ENCODE measurements around the gene COL2A1.

DNA sequence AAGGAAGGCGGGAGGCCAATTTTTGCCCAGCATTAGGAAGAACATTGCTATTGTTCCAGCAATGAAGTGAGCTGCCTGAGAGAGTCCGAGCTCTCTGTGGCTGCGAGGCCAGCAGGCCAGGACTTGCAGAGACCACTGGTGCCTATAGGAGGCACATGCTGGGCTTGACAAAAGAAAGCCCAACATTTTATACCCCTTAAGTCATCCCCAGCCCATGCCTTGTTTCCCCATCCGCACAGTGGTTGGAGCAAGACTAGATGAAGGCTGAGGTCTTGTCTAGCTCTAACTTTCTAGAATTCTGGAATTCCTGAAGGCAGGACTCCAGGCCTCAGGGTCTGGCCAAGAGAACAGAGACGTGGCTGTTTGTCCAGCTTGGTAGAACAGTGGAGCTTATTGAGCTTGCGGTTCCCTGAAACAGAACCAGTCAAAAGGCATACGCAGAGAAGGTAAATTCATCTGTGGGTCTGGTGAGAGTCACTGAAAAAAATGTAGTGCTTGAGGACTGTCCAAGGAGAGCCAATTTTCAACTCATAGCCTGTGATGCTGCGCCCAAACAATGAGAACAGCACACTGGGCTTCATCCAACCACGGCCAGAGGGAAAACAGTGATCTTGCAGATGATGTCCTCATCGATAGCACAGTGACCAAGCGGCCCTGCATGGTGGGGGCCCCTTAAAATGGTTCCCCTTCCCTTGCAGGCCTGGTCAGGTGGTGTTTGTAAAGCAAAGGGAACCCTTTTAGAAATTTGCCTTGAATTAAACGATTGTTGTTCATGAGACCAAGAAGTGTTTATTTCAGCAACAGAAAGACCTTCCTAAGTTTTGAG, 27.1 kb upstream of the COL2A1 start:
- no peak for TF ChIP-seq CTCF (IDR thresholded peaks at IDR 0.05; ENCODE audit: low read depth, low read length)
- TF ChIP-seq EZH2phosphoT487 (IDR thresholded peaks at IDR 0.05; ENCODE audit: low read depth): no peak
